SK-N-SH (cell line): ENCODE data around the gene SMIM26. TPM values are rescaled to one million over a fixed set of nuclear protein-coding genes. Genes with fewer than 3 reads are reported as not detected.

Experiments
- polyA plus RNA-seq, 3 experiments: library from polyadenylated mRNA; depleted of rRNA; stranded (reverse); fragments of >200 nt; gene quantifications; 2 replicates each; pipeline ENCODE4 v1.2.3, GENCODE V29; 2012
- small RNA-seq, 7 experiments: library from RNA; depleted of rRNA; stranded (forward); fragments of <200 nt; gene quantifications; one replicate each; pipeline ENCODE3, GENCODE V24; 2012

Gene SMIM26
- polyA plus RNA-seq, 1 of the 3 experiments (the other 2 are of a cell fraction), result 155 TPM

Small RNA genes within 50 kb of the gene (small RNA-seq; reads per million reads assigned to genes)
- gene RN7SL638P (0 reads per million in 7 experiments), gene RNU6ATAC34P (0 reads per million in 7 experiments)

Other genes with a start within 250 kb of the SMIM26 start
- gene DZANK1, start 100.4 kb upstream of the SMIM26 start, polyA plus RNA-seq (2012; rRNA removed), result 3.3 and 4.6 TPM in 2 replicates
- gene POLR3F, start 100.0 kb upstream of the SMIM26 start, polyA plus RNA-seq (2012; rRNA removed), result 4.8 and 6.3 TPM in 2 replicates
- gene RBBP9, start 70.2 kb upstream of the SMIM26 start, polyA plus RNA-seq (2012; rRNA removed), result 7.5 and 10.1 TPM in 2 replicates
- 55.2 and 68.3 TPM in 2 replicates for gene SEC23B, start 59.5 kb upstream of the SMIM26 start, polyA plus RNA-seq (2012; rRNA removed)
- gene DTD1, start 20.6 kb downstream of the SMIM26 start, polyA plus RNA-seq (2012; rRNA removed), result 73.6 and 81.1 TPM in 2 replicates
- gene SCP2D1, start 246.4 kb downstream of the SMIM26 start, polyA plus RNA-seq (2012; rRNA removed), result not detected in 2 replicates